ENCODE results near the gene R3HDM2.

Gene R3HDM2

GRCh38 chr12:57471661-57472060, 40.8 kb upstream of the R3HDM2 start:
- H3K27me3 ChIP-seq (ENCODE audit: insufficient read depth, low read length) = 0 out of 2 replicates have a peak, but pooled peaks cover 7% of the 10 kb centered on the region
- no peaks in the 10 kb centered on the region for H3K9me2 ChIP-seq (ENCODE audit: low read depth, low read length)
- no peak overlapping the region for H2AFZ ChIP-seq (ENCODE audit: low read length)
- H3K9me3 ChIP-seq (ENCODE audit: low read length) = no peaks in the 10 kb centered on the region
- H3K36me3 ChIP-seq (ENCODE audit: insufficient read depth, low read length) = no peaks in the 10 kb centered on the region; the same call in 1 of the 2 replicates
- no peaks in the 10 kb centered on the region for H3F3A ChIP-seq (ENCODE audit: insufficient read depth, low read length)
- H4K20me1 ChIP-seq (ENCODE audit: insufficient read depth, low read length) = no peaks in the 10 kb centered on the region
- H3K9ac ChIP-seq (ENCODE audit: low read length) = no peak overlapping the region
- TF ChIP-seq EZH2 (IDR thresholded peaks at IDR 0.05; ENCODE audit: borderline replicate concordance, low read length) (no peak), CTCF (IDR thresholded peaks at IDR 0.05; ENCODE audit: low read length) (no peak)
- H3K27ac ChIP-seq (ENCODE audit: low read depth, low read length, poor library complexity, severe bottlenecking) = no peak overlapping the region
- no peak overlapping the region for H3K4me3 ChIP-seq (ENCODE audit: low read depth, low read length, poor library complexity, severe bottlenecking)
- H3K4me1 ChIP-seq (ENCODE audit: insufficient read depth, low read length, severe bottlenecking) = peaks cover 13% of the 10 kb centered on the region
- H3K4me2 ChIP-seq (ENCODE audit: low read length) = no peak overlapping the region
- no peaks in the 10 kb centered on the region for H3K79me2 ChIP-seq (ENCODE audit: insufficient read depth, low read length)

DNA sequence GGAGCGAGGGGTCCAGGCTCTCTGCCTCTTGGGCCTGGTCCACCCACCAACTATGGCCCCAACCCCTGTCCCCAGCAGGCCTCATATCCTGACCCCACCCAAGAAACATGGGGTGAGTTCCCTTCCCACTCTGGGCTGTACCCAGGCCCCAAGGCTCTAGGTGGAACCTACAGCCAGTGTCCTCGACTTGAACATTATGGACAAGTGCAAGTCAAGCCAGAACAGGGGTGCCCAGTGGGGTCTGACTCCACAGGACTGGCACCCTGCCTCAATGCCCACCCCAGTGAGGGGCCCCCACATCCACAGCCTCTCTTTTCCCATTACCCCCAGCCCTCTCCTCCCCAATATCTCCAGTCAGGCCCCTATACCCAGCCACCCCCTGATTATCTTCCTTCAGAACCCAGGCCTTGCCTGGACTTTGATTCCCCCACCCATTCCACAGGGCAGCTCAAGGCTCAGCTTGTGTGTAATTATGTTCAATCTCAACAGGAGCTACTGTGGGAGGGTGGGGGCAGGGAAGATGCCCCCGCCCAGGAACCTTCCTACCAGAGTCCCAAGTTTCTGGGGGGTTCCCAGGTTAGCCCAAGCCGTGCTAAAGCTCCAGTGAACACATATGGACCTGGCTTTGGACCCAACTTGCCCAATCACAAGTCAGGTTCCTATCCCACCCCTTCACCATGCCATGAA, 40.3 kb upstream of the R3HDM2 start:
- TF ChIP-seq CTCF (IDR thresholded peaks at IDR 0.05; ENCODE audit: low read length) (no peak), EZH2 (IDR thresholded peaks at IDR 0.05; ENCODE audit: borderline replicate concordance, low read length) (no peak)
- no peaks in the 10 kb centered on the region for H3K9me2 ChIP-seq (ENCODE audit: low read depth, low read length)
- H3K4me1 ChIP-seq (ENCODE audit: insufficient read depth, low read length, severe bottlenecking) = peaks cover 8% of the 10 kb centered on the region
- no peaks in the 10 kb centered on the region for H4K20me1 ChIP-seq (ENCODE audit: insufficient read depth, low read length)
- H3K36me3 ChIP-seq (ENCODE audit: insufficient read depth, low read length) = no peaks in the 10 kb centered on the region; the same call in 1 of the 2 replicates
- no peaks in the 10 kb centered on the region for H3F3A ChIP-seq (ENCODE audit: insufficient read depth, low read length)
- no peaks in the 10 kb centered on the region for H3K9me3 ChIP-seq (ENCODE audit: low read length)
- no peak overlapping the region for H2AFZ ChIP-seq (ENCODE audit: low read length)
- no peak overlapping the region for H3K4me3 ChIP-seq (ENCODE audit: low read depth, low read length, poor library complexity, severe bottlenecking)
- H3K4me2 ChIP-seq (ENCODE audit: low read length) = no peak overlapping the region
- H3K79me2 ChIP-seq (ENCODE audit: insufficient read depth, low read length) = no peaks in the 10 kb centered on the region
- 0 out of 2 replicates have a peak, but pooled peaks cover 7% of the 10 kb centered on the region for H3K27me3 ChIP-seq (ENCODE audit: insufficient read depth, low read length)
- no peak overlapping the region for H3K27ac ChIP-seq (ENCODE audit: low read depth, low read length, poor library complexity, severe bottlenecking)
- H3K9ac ChIP-seq (ENCODE audit: low read length) = no peak overlapping the region

DNA sequence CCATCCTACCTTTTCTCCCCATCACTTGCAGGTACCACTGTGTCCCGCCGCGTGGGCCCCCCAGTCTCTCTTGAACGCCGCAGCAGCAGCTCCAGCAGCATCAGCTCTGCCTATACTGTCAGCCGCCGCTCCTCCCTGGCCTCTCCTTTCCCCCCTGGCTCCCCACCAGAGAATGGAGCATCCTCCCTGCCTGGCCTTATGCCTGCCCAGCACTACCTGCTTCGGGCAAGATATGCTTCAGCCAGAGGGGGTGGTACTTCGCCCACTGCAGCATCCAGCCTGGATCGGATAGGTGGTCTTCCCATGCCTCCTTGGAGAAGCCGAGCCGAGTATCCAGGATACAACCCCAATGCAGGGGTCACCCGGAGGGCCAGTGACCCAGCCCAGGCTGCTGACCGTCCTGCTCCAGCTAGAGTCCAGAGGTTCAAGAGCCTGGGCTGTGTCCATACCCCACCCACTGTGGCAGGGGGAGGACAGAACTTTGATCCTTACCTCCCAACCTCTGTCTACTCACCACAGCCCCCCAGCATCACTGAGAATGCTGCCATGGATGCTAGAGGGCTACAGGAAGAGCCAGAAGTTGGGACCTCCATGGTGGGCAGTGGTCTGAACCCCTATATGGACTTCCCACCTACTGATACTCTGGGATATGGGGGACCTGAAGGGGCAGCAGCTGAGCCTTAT, 39.6 kb upstream of the R3HDM2 start:
- H3K79me2 ChIP-seq (ENCODE audit: insufficient read depth, low read length) = no peaks in the 10 kb centered on the region
- H4K20me1 ChIP-seq (ENCODE audit: insufficient read depth, low read length) = no peaks in the 10 kb centered on the region
- peaks cover 6% of the 10 kb centered on the region for H3K4me1 ChIP-seq (ENCODE audit: insufficient read depth, low read length, severe bottlenecking)
- H3K27ac ChIP-seq (ENCODE audit: low read depth, low read length, poor library complexity, severe bottlenecking) = no peak overlapping the region
- no peak overlapping the region for H3K4me2 ChIP-seq (ENCODE audit: low read length)
- H3K9me2 ChIP-seq (ENCODE audit: low read depth, low read length) = no peaks in the 10 kb centered on the region
- no peak overlapping the region for H2AFZ ChIP-seq (ENCODE audit: low read length)
- H3K4me3 ChIP-seq (ENCODE audit: low read depth, low read length, poor library complexity, severe bottlenecking) = no peak overlapping the region
- no peak overlapping the region for H3K9ac ChIP-seq (ENCODE audit: low read length)
- no peak for TF ChIP-seq EZH2 (IDR thresholded peaks at IDR 0.05; ENCODE audit: borderline replicate concordance, low read length)
- TF ChIP-seq CTCF (IDR thresholded peaks at IDR 0.05; ENCODE audit: low read length) = no peak
- H3K36me3 ChIP-seq (ENCODE audit: insufficient read depth, low read length) = no peaks in the 10 kb centered on the region; the same call in 1 of the 2 replicates
- 0 out of 2 replicates have a peak, but pooled peaks cover 7% of the 10 kb centered on the region for H3K27me3 ChIP-seq (ENCODE audit: insufficient read depth, low read length)
- no peaks in the 10 kb centered on the region for H3K9me3 ChIP-seq (ENCODE audit: low read length)
- H3F3A ChIP-seq (ENCODE audit: insufficient read depth, low read length) = no peaks in the 10 kb centered on the region

Data from OCI-LY1 (cell line).